KOPT-K1 (cell line): Measurements from ENCODE around the gene SIN3B.

Experiments used
- H3K27ac ChIP-seq: fragments of 200-600 bp; sonication (generic); 2 replicates; pipeline ENCODE4 v1.5.1; 2016; ENCODE audit warnings: antibody characterized with exemption, mild to moderate bottlenecking, low read depth, low read length; ENCODE audit not compliant: poor library complexity, severe bottlenecking
- H3K36me3 ChIP-seq: fragments of 200-600 bp; sonication (generic); 2 replicates; pipeline ENCODE4 v1.5.1; 2017; ENCODE audit warnings: antibody characterized with exemption, mild to moderate bottlenecking, low read length, moderate library complexity; ENCODE audit not compliant: insufficient read depth
- H3K9me3 ChIP-seq: fragments of 200-600 bp; sonication (generic); 2 replicates; pipeline ENCODE4 v1.5.1; 2017; ENCODE audit warnings: antibody characterized with exemption, low read length, mild to moderate bottlenecking; ENCODE audit not compliant: insufficient read depth, poor library complexity, severe bottlenecking

The SIN3B gene

DNA sequence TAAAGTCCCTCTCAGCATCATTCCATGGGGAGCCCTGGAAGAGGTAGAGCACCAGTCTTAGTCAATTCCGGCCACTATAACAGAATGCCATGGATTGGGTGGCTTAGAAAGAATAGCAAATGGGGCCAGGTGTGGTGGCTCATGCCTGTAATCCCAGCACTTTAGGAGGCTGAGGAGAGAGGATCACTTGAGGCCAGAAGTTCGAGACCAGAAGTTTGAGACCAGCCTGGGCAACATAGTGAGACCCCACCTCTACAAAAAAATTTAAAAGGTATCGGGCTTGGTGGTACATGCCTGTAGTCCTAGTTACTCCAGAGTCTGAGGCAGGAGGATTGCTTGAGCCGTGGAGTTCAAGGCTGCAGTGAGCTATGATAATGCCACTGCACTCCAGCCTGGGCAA is 25.0 kb upstream of the SIN3B start:
- H3K9me3 ChIP-seq, result peaks cover 7% of the 10 kb centered on the region
- no peak overlapping the region for H3K27ac ChIP-seq
- no peaks in the 10 kb centered on the region for H3K36me3 ChIP-seq

DNA sequence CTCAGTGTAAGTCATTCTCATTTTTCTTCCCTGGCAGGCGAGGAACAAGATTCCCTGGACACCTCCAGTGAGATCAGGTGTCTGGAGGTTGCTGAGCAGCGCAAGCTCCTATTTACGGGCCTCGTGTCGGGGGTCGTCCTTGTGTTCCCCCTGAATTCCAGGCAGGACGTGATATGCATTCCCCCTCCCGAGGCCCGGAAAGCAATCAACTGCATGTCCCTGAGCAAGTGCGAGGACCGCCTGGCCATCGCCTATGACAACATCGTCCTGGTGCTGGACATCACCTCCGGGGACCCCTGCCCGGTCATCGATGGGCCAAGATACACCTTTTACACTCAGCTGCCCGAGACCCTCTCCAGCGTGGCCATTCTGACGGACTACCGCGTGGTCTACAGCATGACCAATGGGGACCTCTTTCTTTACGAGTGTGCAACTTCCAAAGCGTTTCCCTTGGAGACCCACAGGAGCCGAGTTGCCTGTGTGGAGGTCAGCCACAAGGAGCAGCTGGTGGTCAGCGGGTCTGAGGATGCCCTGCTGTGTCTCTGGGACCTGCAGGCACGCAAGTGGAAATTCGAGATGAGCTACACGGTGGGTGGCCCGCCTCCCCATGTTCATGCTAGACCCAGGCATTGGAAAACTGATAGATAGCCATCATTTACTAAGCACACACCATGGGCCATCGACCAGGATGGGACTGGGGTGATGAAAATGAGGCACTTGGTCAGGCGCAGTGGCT is 21.5 kb upstream of the SIN3B start:
- no peaks in the 10 kb centered on the region for H3K36me3 ChIP-seq
- H3K9me3 ChIP-seq, result peaks cover 7% of the 10 kb centered on the region
- H3K27ac ChIP-seq, result no peak overlapping the region

GRCh38 chr19:16814526-16815100 is 14.6 kb upstream of the SIN3B start:
- Histone ChIP-seq H3K9me3 (no peaks in the 10 kb centered on the region), H3K36me3 (no peaks in the 10 kb centered on the region), H3K27ac (no peak overlapping the region)

GRCh38 chr19:16820056-16820455 is 9.1 kb upstream of the SIN3B start:
- H3K27ac ChIP-seq, result no peak overlapping the region
- no peaks in the 10 kb centered on the region for H3K9me3 ChIP-seq

DNA sequence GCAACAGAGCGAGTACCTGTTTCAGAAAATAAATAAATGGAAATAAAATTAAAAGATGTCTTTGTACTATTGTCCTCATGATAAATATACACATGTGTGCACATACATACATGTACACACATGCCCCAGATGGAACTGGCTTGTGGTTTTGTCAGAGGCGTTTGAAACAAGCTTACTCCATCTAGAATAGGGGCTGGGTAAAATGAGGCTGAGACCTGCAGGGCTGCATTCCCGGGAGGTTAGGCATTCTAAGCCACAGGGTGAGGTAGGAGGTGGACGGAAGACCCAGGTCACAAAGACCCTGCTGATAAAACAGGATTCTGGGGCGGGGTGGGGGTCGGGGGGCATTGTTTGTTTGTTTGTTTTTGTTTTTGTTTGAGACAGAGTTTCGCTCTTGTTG is 8.1 kb upstream of the SIN3B start:
- H3K9me3 ChIP-seq, result no peaks in the 10 kb centered on the region
- H3K36me3 ChIP-seq, result no peaks in the 10 kb centered on the region
- no peak overlapping the region for H3K27ac ChIP-seq

More at GRCh38 chr19:16820056-16820455, 9.1 kb upstream of the SIN3B start:
- H3K36me3 ChIP-seq, result no peaks in the 10 kb centered on the region

- Histone ChIP-seq H3K9me3 (no peaks in the 10 kb centered on the region), H3K27ac (no peak overlapping the region), H3K36me3 (no peaks in the 10 kb centered on the region)
These were observed 6.5 kb upstream of the SIN3B start for GRCh38 chr19:16822648-16823047.

DNA sequence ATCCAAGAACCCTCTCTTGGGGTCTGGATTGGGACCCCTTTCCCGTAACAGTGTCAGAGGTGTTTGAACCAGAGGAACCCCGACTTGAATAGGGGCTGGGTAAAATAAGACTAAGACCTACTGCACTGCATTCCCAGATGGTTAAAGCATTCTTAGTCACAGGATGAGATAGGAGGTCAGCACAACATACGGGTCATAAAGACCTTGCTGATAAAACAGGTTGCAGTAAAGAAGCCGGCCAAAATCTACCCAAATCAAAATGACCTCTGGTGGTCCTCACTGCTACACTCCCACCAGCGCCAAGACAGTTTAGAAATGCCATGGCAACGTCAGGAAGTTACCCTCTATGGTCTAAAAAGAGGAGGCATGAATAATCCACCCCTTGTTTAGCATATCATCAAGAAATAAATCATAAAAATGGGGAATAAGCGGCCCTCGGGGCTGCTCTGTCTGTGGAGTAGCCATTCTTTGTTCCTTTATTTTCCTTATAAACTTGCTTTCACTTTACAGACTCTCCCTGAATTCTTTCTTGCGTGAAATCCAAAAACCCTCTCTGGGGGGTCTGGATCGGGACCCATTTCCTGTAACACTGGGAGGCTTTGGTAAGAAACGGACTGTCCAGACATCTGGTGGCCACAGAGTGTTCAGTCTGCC is 4.4 kb upstream of the SIN3B start:
- Histone ChIP-seq H3K36me3 (no peaks in the 10 kb centered on the region), H3K27ac (no peak overlapping the region), H3K9me3 (no peaks in the 10 kb centered on the region)

DNA sequence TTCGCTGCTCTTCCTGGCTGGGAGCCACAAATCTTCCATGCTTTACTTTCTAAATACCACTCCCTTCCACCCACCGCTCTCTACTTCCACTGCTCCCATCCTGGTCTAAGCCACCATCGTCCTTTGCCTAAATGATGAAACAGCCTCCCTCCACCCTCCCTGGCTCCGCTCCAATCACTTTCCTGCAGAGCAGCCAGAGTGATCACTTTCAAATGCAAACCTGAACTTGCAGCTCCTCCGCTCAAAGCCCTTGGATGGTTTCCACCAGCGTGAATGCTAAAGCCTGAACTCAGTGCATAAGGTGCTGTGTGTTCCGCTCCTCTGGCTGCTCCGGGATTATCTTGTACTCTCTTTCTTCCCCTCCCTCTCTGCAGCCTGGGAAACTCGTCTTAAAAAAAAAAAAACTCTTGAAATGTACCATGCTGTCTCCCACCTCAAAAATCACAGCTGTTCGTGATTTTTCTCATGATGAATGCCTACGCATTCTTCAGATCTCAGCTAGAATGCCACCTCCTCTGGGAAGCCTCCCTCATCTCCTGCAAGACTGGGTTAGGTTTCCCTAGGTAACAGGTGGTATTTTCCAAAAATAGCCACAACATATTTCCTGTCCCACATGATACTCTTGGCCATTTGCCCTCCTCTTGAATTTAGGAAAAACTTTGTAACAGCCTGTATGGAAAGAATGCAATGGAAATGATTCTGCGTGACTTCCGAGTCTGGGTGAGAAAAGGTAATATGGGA is 3.7 kb upstream of the SIN3B start:
- H3K36me3 ChIP-seq, result no peaks in the 10 kb centered on the region
- no peak overlapping the region for H3K27ac ChIP-seq
- H3K9me3 ChIP-seq, result no peaks in the 10 kb centered on the region

- Histone ChIP-seq H3K9me3 (no peaks in the 10 kb centered on the region), H3K36me3 (peaks cover 37% of the 10 kb centered on the region), H3K27ac (peak overlapping the region; percentile 60)
These were observed 658 bp downstream of the SIN3B start for GRCh38 chr19:16829822-16830289.

DNA sequence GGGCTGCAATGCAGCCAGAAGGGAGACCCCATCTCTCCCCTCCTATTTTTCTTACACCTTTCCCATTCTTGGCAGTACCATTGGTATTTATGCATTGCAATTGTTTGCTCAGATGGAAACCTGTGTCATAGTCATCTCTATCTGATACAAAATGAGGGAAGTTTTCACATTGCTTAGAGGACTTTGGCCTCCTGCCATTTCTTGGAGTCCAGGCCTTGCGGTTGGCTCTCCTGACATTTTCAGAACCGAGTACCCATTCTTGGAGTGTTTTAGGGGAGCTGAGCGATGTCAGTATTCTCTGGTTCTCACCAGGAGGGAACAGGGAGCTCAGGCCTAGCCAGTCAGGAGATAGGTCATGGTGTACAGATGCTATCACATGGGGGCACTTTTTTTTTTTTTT is 1.5 kb downstream of the SIN3B start:
- no peak overlapping the region for H3K27ac ChIP-seq
- H3K9me3 ChIP-seq, result no peaks in the 10 kb centered on the region
- H3K36me3 ChIP-seq, result peaks cover 42% of the 10 kb centered on the region

GRCh38 chr19:16831531-16831930 is 2.3 kb downstream of the SIN3B start:
- Histone ChIP-seq H3K36me3 (peaks cover 51% of the 10 kb centered on the region), H3K9me3 (no peaks in the 10 kb centered on the region), H3K27ac (no peak overlapping the region)

DNA sequence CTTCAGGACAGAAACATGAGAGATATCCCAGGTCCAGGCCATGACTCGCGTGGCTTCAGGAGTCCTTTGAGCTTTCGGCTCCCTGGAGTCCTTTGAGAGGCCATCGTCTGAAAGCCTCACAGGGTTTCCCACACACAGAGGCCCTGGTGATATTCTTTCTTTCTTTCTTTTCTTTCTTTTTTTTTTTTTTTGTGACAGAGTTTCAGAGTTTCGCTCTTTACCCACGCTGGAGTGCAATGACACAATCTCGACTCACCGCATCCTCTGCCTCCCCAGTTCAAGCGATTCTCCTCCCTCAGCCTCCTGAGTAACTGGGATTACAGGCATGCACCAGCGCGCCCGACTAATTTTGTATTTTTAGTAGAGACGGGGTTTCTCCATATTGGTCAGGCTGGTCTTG is 5.5 kb downstream of the SIN3B start:
- H3K36me3 ChIP-seq, result peaks cover 82% of the 10 kb centered on the region
- no peak overlapping the region for H3K27ac ChIP-seq
- H3K9me3 ChIP-seq, result no peaks in the 10 kb centered on the region

- no peak overlapping the region for H3K27ac ChIP-seq
These were observed 7.2 kb downstream of the SIN3B start for GRCh38 chr19:16836115-16837034.

GRCh38 chr19:16837035-16837362 is 7.8 kb downstream of the SIN3B start:
- H3K9me3 ChIP-seq, result no peaks in the 10 kb centered on the region
- H3K36me3 ChIP-seq, result peaks cover 95% of the 10 kb centered on the region
- no peak overlapping the region for H3K27ac ChIP-seq

More at GRCh38 chr19:16836115-16837034, 7.2 kb downstream of the SIN3B start:
- no peaks in the 10 kb centered on the region for H3K9me3 ChIP-seq
- peaks cover 95% of the 10 kb centered on the region for H3K36me3 ChIP-seq
